SK-N-SH (cell line): ENCODE results near the gene DACT2. TPM values are rescaled to one million over a fixed set of nuclear protein-coding genes. Genes with fewer than 3 reads are reported as not detected.

ENCODE experiments used
- CTCF ChIA-PET: fragments of 300-600, 350-600 bp; formaldehyde crosslinking; extraction: SDS; loops from one replicate; lab custom pipeline; 2021; lab: Yijun Ruan, JAX
- POLR2A ChIA-PET: fragments of 350-600 bp; sonication (Branson Sonifier 250); formaldehyde crosslinking; extraction: SDS; loops from one replicate; lab custom pipeline; 2020; ENCODE audit warnings: antibody characterized with exemption, inconsistent platforms; lab: Yijun Ruan, JAX
- DNase-seq: peaks from one replicate; pipeline ENCODE4 v3.0.0; 2012
- H2AFZ ChIP-seq: fragments of 200-600 bp; sonication (generic); 2 replicates; pipeline ENCODE4 v1.8.1; 2016; ENCODE audit warnings: antibody characterized with exemption, mild to moderate bottlenecking, low read depth
- H3F3A ChIP-seq: fragments of 200-600 bp; sonication (generic); replicated peaks from 2 replicates; pipeline ENCODE3; 2016; ENCODE audit warnings: antibody characterized with exemption, mild to moderate bottlenecking; ENCODE audit not compliant: insufficient read depth
- H3K27ac ChIP-seq, 2 experiments: fragments of 200-500 bp in 1 of 2; fragments of 200-600 bp in 1 of 2; sonication (Bioruptor generic) in 1 of 2; sonication (generic), shearing (Covaris generic) in 1 of 2; 2 replicates each; pipeline versions ENCODE4 v1.5.1 to v1.6.1; 2014 to 2016; ENCODE audit warnings: low read depth in 2 of 2, inconsistent platforms in 1 of 2, low read length in 1 of 2, mild to moderate bottlenecking in 1 of 2, mixed read lengths in 1 of 2
- H3K27me3 ChIP-seq: fragments of 200-600 bp; sonication (generic), shearing (Covaris generic); 2 replicates; pipeline ENCODE4 v1.6.1; 2016; ENCODE audit warnings: mixed run types; ENCODE audit not compliant: insufficient read depth
- H3K36me3 ChIP-seq, 2 experiments: fragments of 200-500 bp in 1 of 2; fragments of 200-600 bp in 1 of 2; sonication (Bioruptor generic) in 1 of 2; sonication (generic) in 1 of 2; replicated peaks in 1 of 2; 2 replicates each; pipeline versions ENCODE3 to v1.5.1; 2014 to 2016; ENCODE audit warnings: low read length in 1 of 2, mild to moderate bottlenecking in 1 of 2; ENCODE audit not compliant: insufficient read depth in 2 of 2, control insufficient read depth in 1 of 2
- H3K4me1 ChIP-seq, 2 experiments: fragments of 200-500 bp in 1 of 2; fragments of 200-600 bp in 1 of 2; sonication (Bioruptor generic) in 1 of 2; sonication (generic), shearing (Covaris generic) in 1 of 2; 2 replicates each; pipeline versions ENCODE4 v1.5.1 to v1.6.1; 2014 to 2016; ENCODE audit warnings: low read depth in 1 of 2, low read length in 1 of 2, mixed run types in 1 of 2; ENCODE audit not compliant: insufficient read depth in 2 of 2, control insufficient read depth in 1 of 2
- H3K4me2 ChIP-seq: fragments of 200-600 bp; sonication (generic), shearing (Covaris generic); 2 replicates; pipeline ENCODE4 v1.6.1; 2017; ENCODE audit warnings: mixed run types
- H3K4me3 ChIP-seq, 2 experiments: fragments of 200-500 bp in 1 of 2; fragments of 200-600 bp in 1 of 2; sonication (Bioruptor generic) in 1 of 2; sonication (generic), shearing (Covaris generic) in 1 of 2; 2 replicates each; pipeline versions ENCODE4 v1.5.1 to v1.8.1; 2014 to 2016; ENCODE audit warnings: low read depth in 2 of 2, inconsistent platforms in 1 of 2, low read length in 1 of 2, mild to moderate bottlenecking in 1 of 2, mixed read lengths in 1 of 2, moderate library complexity in 1 of 2
- H3K79me2 ChIP-seq: fragments of 200-600 bp; sonication (generic); 2 replicates; pipeline ENCODE4 v1.8.1; 2017; ENCODE audit warnings: mild to moderate bottlenecking; ENCODE audit not compliant: insufficient read depth
- H3K9ac ChIP-seq: fragments of 200-600 bp; sonication (generic); 2 replicates; pipeline ENCODE4 v1.6.1; 2017; ENCODE audit warnings: mixed run types
- H3K9me2 ChIP-seq: fragments of 200-600 bp; sonication (generic); 2 replicates; pipeline ENCODE4 v1.6.1; 2017; ENCODE audit warnings: mixed run types
- H3K9me3 ChIP-seq: fragments of 200-600 bp; sonication (generic); 2 replicates; pipeline ENCODE4 v1.6.1; 2017; ENCODE audit warnings: mixed run types, mild to moderate bottlenecking, moderate library complexity
- H4K20me1 ChIP-seq: fragments of 200-600 bp; sonication (generic); 2 replicates; pipeline ENCODE4 v1.6.1; 2017; ENCODE audit warnings: mild to moderate bottlenecking, mixed run types; ENCODE audit not compliant: insufficient read depth
- EZH2phosphoT487 ChIP-seq: fragments of 200-600 bp; sonication (generic); IDR thresholded peaks from 2 replicates; pipeline ENCODE4 v1.6.1; 2017; ENCODE audit warnings: low read depth, mixed run types, mild to moderate bottlenecking, antibody characterized with exemption, moderate library complexity, borderline replicate concordance
- FOSL2 ChIP-seq: IDR thresholded peaks from 2 replicates; pipeline ENCODE4 v1.4.0; 2012; ENCODE audit warnings: low read depth, mild to moderate bottlenecking, moderate library complexity, borderline replicate concordance
- FOXJ3 ChIP-seq: sonication (generic); formaldehyde crosslinking; IDR thresholded peaks from 2 replicates; pipeline ENCODE4 v1.5.1; 2020; ENCODE audit warnings: mild to moderate bottlenecking, missing genetic modification reagents
- GABPA ChIP-seq: IDR thresholded peaks from 2 replicates; pipeline ENCODE4 v1.4.0; 2012; ENCODE audit warnings: low read depth, mild to moderate bottlenecking
- GATA2 ChIP-seq: sonication (generic); formaldehyde crosslinking; IDR thresholded peaks from 2 replicates; pipeline ENCODE4 v1.5.0; 2020; ENCODE audit warnings: mild to moderate bottlenecking, missing genetic modification reagents
- MXI1 ChIP-seq: IDR thresholded peaks from 2 replicates; pipeline ENCODE4 v1.6.1; 2012; ENCODE audit warnings: mild to moderate bottlenecking, low read depth, low read length, improper control_type of control experiment
- NRF1 ChIP-seq: IDR thresholded peaks from 2 replicates; pipeline ENCODE4 v1.6.1; 2012; ENCODE audit warnings: low read depth, mild to moderate bottlenecking, low read length
- RAD21 ChIP-seq: IDR thresholded peaks from 2 replicates; pipeline ENCODE4 v1.6.1; 2012; ENCODE audit warnings: mild to moderate bottlenecking, low read length
- RCOR1 ChIP-seq: fragments of 150-350 bp; IDR thresholded peaks from 2 replicates; pipeline ENCODE4 v1.6.1; 2017; ENCODE audit warnings: antibody characterized with exemption, low read length
- RFX5 ChIP-seq: IDR thresholded peaks from 2 replicates; pipeline ENCODE4 v1.6.1; 2012; ENCODE audit warnings: mild to moderate bottlenecking, improper control_type of control experiment, low read length
- RXRA ChIP-seq: IDR thresholded peaks from 2 replicates; pipeline ENCODE4 v1.4.0; 2012; ENCODE audit warnings: low read depth, mild to moderate bottlenecking, borderline replicate concordance
- SMC3 ChIP-seq: IDR thresholded peaks from 2 replicates; pipeline ENCODE4 v1.6.1; 2012; ENCODE audit warnings: low read depth, low read length, improper control_type of control experiment
- TEAD4 ChIP-seq: IDR thresholded peaks from 2 replicates; pipeline ENCODE4 v1.4.0; 2012; ENCODE audit warnings: mild to moderate bottlenecking, borderline replicate concordance; ENCODE audit not compliant: insufficient read depth
- YY1 ChIP-seq: IDR thresholded peaks from 2 replicates; pipeline ENCODE4 v1.4.0; 2012; ENCODE audit warnings: low read depth, mild to moderate bottlenecking
- WGBS: methylation state at CpG from one replicate; pipeline ENCODE4 v1.1.6; 2017; ENCODE audit warnings: low lambda C conversion rate; 5-methylcytosine and 5-hydroxymethylcytosine counted together
- polyA plus RNA-seq, 3 experiments: library from polyadenylated mRNA; depleted of rRNA; stranded (reverse); fragments of >200 nt; gene quantifications; 2 replicates each; pipeline ENCODE4 v1.2.3, GENCODE V29; 2012
- TF ChIP-seq, protein P1 (sequence below): IDR thresholded peaks from 2 replicates; pipeline ENCODE4 v1.4.0; 2012; ENCODE audit warnings: low read depth, borderline replicate concordance
- TF ChIP-seq, protein P2 (sequence below): fragments of 150-350 bp; IDR thresholded peaks from 2 replicates; pipeline ENCODE4 v1.6.1; 2016; ENCODE audit warnings: mild to moderate bottlenecking, low read depth, low read length
- TF ChIP-seq, protein P3 (sequence below): IDR thresholded peaks from 2 replicates; pipeline ENCODE4 v1.4.0; 2012; ENCODE audit warnings: low read depth, borderline replicate concordance
- TF ChIP-seq, protein P4 (sequence below): IDR thresholded peaks from 2 replicates; pipeline ENCODE4 v1.4.0; 2012; ENCODE audit warnings: low read depth

DACT2 gene
- polyA plus RNA-seq, 1 of the 3 experiments (the other 2 are of a cell fraction): not detected

DNA sequence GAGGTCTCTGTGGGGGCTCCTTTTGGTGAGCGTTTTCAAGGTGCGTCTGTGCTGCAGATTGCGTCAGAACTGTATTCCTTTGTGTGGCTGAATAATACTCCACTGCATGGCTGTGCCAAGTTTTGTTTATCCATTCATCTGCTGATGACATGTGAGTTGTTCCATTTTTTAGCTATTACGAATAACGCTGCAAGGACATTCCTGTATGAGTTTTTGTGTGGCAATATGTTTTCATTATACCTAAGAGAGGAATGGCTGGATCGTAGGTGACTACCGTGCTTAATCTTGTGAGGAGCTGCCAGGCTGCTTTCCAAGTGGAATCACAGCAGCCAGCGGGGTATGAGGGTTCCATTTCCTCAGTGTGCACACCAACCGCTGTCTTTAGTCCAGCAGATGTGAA, 1.1 kb upstream of the DACT2 start:
- CTCF ChIA-PET: no interaction called here

DNA sequence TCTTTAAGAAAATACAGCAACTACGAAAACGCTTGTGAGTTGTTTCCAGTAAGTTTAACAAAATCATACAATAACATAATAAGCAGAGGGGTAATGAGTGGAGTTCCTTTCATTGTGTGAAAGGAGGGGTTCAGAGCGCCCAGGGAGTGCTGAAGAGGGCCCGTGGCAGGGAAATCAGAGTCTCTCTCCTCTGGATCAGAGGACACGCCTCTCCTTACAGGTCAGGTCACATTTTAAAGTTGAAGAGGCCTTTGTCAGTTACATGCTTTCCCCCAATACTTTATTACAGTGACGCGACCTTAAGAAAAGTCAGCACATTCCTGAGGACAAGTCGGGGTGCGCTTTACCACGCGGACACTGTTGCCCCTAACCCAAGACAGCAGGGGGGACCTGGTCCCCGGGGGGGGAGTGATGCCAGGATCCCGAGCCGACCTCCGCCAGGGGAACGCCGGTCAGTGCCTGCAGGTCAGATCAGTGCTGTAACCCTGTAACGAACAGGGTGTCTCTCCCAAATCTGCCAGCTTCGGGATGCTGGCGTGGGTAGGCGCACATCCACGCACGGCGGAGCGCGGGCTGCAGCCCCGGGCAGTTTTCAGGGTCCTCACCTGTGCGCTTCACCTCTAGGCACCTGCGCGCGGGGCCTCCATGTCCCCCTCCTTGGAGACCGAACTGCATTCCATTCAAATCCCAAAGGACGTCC, 848 bp downstream of the DACT2 start:
- Histone ChIP-seq H3K4me2 (no peak overlapping the region), H4K20me1 (no peaks in the 10 kb centered on the region), H3K9me3 (no peaks in the 10 kb centered on the region), H3K4me1 (peaks cover 0 to 4% of the 10 kb centered on the region in 2 experiments; a peak in 1 of 4 replicates), H3F3A (no peaks in the 10 kb centered on the region), H2AFZ (no peak overlapping the region), H3K4me3 (no peak overlapping the region), H3K27me3 (no peaks in the 10 kb centered on the region), H3K27ac (no peak overlapping the region), H3K9ac (no peak overlapping the region), H3K36me3 (no peaks in the 10 kb centered on the region), H3K79me2 (no peaks in the 10 kb centered on the region), H3K9me2 (no peaks in the 10 kb centered on the region)
- POLR2A ChIA-PET: no interaction called here
- no peak for DNase-seq
- 74% methylated on average over 15 of the region's 33 CpGs for WGBS
- CTCF ChIA-PET: no interaction called here
- no peak for TF ChIP-seq GATA2 (CRISPR knock-in tag)
- TF ChIP-seq, protein P1, sequence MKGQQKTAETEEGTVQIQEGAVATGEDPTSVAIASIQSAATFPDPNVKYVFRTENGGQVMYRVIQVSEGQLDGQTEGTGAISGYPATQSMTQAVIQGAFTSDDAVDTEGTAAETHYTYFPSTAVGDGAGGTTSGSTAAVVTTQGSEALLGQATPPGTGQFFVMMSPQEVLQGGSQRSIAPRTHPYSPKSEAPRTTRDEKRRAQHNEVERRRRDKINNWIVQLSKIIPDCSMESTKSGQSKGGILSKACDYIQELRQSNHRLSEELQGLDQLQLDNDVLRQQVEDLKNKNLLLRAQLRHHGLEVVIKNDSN: no peak
- no peak for TF ChIP-seq RAD21
- no peak for TF ChIP-seq SMC3
- TF ChIP-seq RFX5: no peak
- TF ChIP-seq, protein P2, sequence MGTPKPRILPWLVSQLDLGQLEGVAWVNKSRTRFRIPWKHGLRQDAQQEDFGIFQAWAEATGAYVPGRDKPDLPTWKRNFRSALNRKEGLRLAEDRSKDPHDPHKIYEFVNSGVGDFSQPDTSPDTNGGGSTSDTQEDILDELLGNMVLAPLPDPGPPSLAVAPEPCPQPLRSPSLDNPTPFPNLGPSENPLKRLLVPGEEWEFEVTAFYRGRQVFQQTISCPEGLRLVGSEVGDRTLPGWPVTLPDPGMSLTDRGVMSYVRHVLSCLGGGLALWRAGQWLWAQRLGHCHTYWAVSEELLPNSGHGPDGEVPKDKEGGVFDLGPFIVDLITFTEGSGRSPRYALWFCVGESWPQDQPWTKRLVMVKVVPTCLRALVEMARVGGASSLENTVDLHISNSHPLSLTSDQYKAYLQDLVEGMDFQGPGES: no peak
- no peak for TF ChIP-seq RXRA
- TF ChIP-seq FOSL2: no peak
- TF ChIP-seq FOXJ3 (CRISPR knock-in tag): no peak
- no peak for TF ChIP-seq MXI1
- no peak for TF ChIP-seq TEAD4
- no peak for TF ChIP-seq GABPA
- TF ChIP-seq YY1: no peak
- no peak for TF ChIP-seq NRF1
- TF ChIP-seq, protein P3, sequence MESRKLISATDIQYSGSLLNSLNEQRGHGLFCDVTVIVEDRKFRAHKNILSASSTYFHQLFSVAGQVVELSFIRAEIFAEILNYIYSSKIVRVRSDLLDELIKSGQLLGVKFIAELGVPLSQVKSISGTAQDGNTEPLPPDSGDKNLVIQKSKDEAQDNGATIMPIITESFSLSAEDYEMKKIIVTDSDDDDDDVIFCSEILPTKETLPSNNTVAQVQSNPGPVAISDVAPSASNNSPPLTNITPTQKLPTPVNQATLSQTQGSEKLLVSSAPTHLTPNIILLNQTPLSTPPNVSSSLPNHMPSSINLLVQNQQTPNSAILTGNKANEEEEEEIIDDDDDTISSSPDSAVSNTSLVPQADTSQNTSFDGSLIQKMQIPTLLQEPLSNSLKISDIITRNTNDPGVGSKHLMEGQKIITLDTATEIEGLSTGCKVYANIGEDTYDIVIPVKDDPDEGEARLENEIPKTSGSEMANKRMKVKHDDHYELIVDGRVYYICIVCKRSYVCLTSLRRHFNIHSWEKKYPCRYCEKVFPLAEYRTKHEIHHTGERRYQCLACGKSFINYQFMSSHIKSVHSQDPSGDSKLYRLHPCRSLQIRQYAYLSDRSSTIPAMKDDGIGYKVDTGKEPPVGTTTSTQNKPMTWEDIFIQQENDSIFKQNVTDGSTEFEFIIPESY: no peak

More for the DNA sequence above, 1.1 kb upstream of the DACT2 start:
- Histone ChIP-seq H3K9me2 (no peaks in the 10 kb centered on the region), H3K4me2 (no peak overlapping the region), H3K9ac (no peak overlapping the region), H3F3A (no peaks in the 10 kb centered on the region), H2AFZ (no peak overlapping the region), H3K27ac (no peak overlapping the region), H3K4me1 (no peaks in the 10 kb centered on the region; a peak in 1 of 4 replicates), H3K9me3 (peaks cover under 1% of the 10 kb centered on the region; the same call in 1 of the 2 replicates), H3K4me3 (no peak overlapping the region), H4K20me1 (no peaks in the 10 kb centered on the region), H3K79me2 (no peaks in the 10 kb centered on the region), H3K36me3 (no peaks in the 10 kb centered on the region), H3K27me3 (no peaks in the 10 kb centered on the region)
- DNase-seq: no peak
- no peak for TF ChIP-seq GABPA
- TF ChIP-seq, protein P2: no peak
- TF ChIP-seq RFX5: no peak
- TF ChIP-seq GATA2 (CRISPR knock-in tag): no peak
- TF ChIP-seq, protein P4, sequence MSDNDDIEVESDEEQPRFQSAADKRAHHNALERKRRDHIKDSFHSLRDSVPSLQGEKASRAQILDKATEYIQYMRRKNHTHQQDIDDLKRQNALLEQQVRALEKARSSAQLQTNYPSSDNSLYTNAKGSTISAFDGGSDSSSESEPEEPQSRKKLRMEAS: no peak
- TF ChIP-seq SMC3: no peak
- TF ChIP-seq RCOR1: no peak
- TF ChIP-seq EZH2phosphoT487: no peak
- no peak for TF ChIP-seq RXRA
- TF ChIP-seq, protein P1: no peak
- 56% methylated on average over 9 of the region's 9 CpGs for WGBS
- POLR2A ChIA-PET: no interaction called here
